Measurements from ENCODE around the gene KCNJ6.

The KCNJ6 gene

DNA sequence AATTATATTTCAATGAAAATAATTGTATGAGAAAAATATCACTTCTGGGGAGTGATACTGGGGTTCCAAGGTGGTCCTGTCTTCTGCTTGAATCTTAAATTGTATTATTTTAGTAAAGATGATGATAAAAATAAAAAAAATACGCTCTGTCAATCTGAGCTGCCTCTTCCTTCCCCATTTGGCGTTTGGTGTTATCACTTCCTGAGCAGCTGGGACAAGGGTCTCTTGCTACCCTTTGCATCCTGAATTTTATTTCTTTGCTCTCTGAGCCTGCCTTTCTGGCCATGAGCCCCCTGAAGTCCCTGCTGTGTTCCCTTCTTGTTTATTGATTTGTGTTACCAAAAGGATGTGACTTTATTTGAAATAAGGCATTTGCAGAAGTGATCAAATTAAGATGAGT lies 111.0 kb downstream of the KCNJ6 start:
- no peak for DNase-seq

GRCh38 chr21:37804001-37804400 lies 112.3 kb downstream of the KCNJ6 start:
- DNase-seq, result no peak

DNA sequence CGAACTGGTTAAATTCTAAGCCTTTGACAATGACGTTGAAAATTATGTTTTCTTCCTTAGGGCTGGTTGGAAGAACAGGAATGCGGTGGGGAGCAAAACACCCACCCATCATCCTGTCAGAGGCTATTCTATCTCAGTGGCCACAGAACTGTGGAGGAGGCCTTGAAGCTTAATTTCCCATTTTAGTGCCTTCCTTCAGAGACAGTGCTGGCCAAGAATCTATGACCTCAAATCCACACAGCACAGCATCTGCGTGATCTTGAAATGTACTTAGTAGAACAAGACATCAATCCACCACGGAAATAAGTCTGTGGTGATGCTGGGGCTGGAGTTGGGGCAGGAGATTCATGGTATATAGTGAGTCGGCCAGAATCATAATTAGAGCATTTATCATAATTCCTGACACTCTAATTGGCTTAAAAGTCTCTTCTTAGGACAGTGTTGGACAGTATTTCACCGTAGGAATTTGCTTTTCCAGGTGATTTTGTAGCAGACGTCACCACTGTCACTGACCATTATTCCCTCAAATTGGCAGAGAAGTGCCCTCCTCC lies 113.1 kb downstream of the KCNJ6 start:
- DNase-seq, result no peak

DNA sequence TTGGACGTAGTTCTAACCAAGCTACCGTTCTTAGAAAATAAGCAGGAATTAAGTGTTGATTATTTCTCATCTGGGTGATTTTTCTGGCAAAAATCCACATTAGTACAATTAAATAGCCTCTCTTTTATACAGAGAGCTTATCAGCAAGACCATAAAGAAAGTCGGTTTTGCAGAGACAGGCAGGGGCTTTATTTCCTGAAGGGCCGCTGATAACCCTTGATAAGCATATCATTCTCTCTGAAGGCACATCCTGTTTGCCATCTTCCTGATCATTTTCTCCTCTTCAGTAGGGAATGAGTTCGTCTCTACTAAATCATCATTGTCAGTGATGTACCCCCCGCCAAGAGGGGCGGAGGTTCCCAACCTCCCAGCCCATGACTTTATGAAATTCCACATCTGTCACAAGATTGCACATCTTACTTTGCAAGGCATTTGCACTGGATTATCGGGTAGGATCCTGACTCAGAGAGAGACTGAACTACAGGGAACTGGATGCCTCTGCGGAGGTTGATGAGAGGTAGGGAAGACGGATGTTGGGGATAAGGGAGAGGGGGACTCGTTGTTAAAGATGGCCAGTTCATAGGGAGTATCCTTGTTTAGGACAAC lies 115.7 kb downstream of the KCNJ6 start:
- DNase-seq, result no peak

- DNase-seq, result no peak
These were observed 116.2 kb downstream of the KCNJ6 start for GRCh38 chr21:37800057-37800455.

- no peak for DNase-seq
These were observed 116.8 kb downstream of the KCNJ6 start for GRCh38 chr21:37799211-37800056.

DNA sequence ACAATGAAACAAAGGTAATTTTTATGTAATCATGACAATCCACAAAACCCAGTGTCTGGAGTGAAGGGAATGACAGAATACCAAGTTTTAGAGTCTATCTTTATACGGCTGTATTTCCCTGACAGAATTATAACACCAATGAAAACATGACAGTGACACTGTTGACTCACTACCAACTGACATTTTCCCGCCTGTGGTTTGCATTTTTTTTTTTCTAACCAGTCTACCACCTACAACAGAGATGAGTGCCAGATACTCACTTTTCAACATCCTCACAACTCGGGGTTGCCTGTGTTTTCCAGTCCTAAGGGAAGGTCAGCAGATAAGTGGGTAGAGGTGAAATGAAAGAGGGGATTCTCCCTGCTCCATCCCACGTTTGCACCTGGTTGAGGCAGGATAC lies 118.9 kb downstream of the KCNJ6 start:
- DNase-seq, result no peak

DNA sequence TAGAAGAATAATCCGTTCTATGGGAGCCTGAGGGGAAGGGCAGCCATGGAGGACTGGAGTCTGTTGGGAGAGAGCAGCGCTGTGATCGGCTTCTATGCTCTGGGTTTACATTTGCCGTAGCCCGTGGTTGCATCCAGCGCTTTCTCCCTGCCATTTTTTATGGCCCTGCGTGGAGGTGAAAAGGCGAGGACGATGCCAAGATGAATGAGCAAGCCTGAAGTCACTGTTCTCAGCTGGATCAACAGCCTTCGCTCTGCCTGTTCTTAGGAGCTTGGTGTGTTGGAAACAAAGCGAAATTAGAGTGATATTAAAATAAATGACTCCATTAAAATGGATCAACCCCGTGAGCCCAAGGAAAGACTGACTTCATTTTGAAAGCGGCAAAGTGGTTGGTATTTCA lies 120.2 kb downstream of the KCNJ6 start:
- no peak for DNase-seq

DNA sequence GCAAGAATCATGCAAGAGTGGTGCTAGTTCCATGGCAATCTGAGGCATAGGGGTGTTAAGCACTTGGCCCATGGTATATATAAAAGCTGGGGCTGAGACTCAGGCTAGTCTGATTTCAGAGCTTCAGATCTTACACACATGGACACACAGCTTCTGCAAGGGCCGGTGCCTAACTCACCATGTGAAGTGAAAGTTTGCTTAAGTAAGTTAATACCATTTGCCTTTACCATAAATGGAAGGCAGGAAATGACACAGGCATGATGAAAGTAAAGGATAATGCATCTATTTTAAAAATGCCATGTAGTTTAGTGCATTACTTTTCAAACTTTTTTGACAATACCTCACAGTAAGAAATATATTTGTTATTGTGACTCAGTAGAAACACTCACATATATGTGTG lies 122.6 kb downstream of the KCNJ6 start:
- DNase-seq, result no peak

DNA sequence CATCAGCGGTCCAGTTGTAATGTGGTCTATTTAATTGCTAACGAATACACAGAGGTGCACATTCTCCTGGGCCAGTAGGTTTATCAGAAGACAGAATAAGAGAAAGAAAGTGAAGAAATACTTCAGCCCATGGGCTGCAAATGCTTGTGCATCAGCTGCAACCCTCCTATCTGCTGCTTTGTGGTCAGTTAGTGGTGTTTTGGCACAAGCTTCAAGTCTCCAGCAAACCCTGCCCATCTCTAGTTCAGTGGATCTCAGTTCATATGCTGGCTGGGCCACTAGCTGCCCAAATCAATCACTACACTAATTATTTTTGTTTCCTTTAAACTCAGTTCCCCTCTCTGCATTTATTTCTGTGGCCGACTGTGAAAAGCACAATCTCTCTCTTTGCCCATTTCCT lies 124.2 kb downstream of the KCNJ6 start:
- DNase-seq, result no peak

DNA sequence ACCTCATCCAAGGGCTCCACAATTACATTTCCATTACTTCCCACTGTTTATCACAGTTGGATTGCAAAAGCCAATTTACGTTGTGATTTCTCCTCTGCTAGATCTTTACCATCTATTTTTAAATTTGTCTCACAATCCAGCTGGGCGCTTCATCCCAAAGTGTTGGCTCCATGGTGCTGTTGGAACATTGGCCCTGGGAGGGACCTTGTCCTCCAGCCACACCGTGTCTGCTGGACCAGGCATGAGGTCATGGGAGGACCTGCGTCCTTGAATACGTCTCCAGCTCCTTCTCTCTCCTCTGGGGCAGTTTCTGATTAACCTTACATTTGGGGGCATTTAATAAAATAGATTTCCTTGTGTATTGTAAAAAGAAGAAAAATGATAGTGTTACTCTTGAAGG lies 125.4 kb downstream of the KCNJ6 start:
- DNase-seq, result no peak

GRCh38 chr21:37788503-37788902 lies 127.8 kb downstream of the KCNJ6 start:
- DNase-seq, result no peak

DNA sequence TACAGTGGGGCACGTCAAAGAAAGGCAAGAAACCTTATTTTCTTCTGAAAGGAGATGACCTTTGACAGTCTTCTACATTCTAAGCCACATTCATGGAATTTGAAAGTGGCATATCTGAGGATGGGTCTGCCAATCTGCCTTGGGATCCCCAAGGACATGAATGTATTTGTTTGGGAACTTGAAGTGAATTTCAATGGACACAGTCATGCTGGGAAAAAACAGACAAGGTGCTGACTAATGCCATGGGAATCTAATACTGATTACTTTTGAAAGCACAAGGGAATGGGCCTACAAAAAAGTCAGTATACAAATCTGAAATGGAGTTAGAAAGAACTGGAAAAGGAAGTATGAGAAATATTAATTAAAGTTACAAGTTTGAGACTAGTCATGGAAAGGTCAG lies 128.8 kb downstream of the KCNJ6 start:
- no peak for DNase-seq

DNA sequence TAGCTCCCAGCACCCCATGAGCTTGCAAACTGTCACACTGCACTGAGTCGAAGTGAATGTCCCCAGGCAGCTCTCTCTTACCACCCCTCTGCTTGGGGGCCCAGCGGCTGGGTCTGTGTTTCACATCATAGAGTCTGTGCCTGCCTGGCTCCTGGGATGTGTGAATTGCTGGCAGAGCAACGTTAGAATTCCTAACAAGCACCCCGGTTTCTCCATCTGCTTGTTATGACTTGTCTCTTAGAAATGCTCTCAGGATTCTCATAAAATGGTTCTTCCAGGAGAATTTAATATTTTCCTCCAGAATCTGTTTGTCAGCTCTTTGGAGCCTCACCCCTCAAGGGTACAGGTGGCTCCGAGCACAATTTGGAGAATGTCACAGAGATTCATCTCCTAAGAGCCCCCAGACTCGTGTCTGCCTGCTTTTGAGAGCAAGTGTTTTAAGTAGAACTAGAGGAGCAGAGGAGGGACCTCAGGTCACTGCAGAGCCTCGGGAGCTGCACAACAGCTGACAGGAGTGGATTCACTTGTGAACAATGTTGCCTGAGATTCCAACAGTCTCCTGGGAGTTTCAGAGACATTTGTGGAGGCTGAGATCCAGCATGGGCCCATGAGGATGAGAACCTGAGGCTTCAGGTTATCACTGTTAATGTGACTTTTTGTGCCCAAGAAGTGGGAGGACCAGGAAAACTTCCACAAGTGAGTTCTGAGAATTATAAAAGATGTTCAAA lies 131.5 kb downstream of the KCNJ6 start:
- DNase-seq, result no peak

DNA sequence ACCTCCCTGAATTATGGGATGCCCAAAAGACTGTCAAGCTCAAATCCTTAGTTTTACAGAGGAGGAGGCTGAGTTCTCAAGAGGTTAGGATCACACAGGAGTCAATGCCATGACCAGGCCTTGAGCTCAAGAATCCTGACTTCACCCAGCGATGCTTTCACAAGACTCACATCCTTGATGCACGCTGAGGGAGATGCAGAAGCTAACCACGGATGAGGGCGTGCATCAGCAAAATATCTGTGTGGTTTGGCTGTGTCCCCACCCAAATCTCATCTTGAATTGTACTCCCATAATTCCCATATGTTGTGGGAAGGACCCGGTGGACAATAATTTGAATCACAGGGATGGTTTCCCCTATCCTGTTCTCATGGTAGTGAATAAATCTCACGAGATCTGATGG lies 133.2 kb downstream of the KCNJ6 start:
- no peak for DNase-seq

- DNase-seq, result no peak
These were observed 135.0 kb downstream of the KCNJ6 start for GRCh38 chr21:37780991-37781983.

GRCh38 chr21:37771181-37771580 lies 145.1 kb downstream of the KCNJ6 start:
- no peak for DNase-seq

- no peak for DNase-seq
These were observed 145.8 kb downstream of the KCNJ6 start for GRCh38 chr21:37770461-37770860.

GRCh38 chr21:37769656-37770055 lies 146.6 kb downstream of the KCNJ6 start:
- no peak for DNase-seq

DNA sequence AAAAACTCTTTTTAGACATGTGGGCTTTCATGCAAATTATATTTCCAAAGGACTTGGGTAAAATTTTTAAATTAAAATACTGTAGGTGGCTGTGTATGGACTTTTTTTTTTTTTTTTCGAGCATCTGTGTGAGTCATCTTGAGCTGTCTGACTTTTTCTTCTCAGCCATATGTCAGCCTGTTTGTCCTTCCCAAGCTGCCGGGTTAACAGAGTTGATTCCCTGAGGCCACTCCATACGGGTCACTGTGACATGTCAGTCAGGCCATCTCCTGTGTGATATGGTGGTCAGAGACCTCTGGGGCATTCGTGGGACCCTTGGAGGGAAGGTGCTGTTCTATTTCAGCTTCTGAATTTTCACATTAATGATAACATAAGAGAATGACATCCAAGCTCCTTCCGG lies 148.3 kb downstream of the KCNJ6 start:
- no peak for DNase-seq

DNA sequence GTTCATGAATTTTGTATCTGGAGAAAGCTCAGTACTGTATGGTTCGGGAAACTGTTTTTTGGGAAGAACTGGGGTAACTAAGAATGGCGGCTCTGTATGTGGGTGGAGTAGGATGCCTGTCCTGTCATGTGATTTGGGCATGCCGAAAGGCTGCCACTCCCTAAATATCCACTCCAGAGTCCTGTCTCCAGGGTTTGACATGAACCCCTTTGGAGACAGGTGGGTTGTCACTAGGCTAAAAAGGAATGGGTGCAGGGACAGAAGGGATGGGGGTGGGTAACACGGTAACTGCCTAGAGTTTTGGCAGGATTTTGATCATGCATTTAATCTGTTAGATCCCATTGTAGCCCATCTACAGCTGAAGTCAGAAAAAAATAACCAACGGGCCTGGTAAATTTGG lies 150.1 kb downstream of the KCNJ6 start:
- DNase-seq, result no peak

DNA sequence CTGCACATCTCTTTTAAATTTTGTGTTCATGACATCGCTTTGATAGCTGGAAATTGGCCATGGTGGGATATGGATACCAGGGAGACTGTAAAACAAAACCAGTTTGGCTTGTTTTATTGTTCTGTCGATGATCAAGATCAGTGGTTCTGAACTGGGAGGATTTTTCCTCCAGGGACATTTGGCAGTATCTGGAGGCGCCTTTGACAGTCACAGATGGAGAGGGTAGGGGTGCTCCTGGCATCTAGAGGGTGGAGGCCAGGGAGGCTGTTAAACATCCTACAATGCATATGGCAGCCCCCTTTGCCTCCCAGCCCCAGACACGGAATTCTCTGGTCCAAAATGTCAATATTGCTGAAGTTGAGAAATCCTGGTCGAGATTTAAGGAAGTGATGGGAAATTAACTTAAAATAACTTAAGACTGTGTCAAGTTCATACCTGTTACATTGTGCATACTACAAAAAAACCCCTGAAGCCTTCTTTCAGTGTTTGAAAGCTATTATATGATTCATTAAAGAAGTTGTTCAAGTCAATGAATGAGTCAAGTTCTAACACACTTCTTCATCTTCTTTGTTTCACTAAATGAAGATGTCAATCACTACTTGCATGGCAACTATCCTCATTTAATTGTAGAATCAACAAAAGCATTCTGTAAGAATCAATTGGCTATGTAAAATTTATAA lies 150.9 kb downstream of the KCNJ6 start:
- no peak for DNase-seq
